ENCODE results near the gene ARHGAP19.
A peak's percentile ranks its signal among the peaks of the same experiment; 100 is the strongest.

Gene ARHGAP19

DNA sequence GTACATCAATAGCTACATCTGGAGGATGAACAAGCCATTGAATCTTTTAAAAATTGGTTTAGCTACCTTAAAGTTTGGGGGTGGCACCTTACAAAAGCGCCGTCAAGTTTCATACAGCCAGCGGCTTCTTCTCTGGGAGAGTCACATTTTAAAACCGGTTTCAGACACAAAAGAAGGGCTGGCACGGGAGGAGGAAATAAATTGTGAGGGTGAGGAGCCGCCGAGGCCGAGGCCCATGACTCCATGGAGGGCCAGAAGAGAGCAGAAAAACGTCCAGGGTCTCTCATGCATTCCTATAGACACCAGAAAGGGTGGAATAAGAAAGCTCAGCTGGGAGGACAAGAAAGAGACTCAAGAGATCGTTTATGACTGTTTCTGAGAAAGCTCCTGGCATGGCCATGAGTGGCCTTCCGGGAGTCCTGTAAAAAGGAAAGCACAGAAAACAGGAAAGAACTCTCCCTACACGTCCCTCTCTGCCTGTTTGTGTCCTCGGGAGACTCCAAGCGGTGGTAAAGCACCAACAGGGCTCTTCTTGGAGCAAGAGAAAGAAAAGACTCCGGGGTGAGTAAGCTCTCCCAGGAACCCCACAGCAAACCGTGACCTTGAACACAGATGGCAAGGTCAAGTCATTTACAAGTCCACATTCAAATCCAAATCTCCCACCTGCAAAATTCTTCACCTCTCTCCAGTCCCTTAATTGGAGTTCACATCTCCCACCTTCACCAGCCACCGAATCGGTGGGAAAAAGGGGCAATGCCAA lies 40.3 kb upstream of the ARHGAP19 start:
- H3K9ac ChIP-seq (ENCODE audit: low read length) = peak overlapping the region; percentile 77
- peak overlapping the region; percentile 78 to 79 for H3K4me3 ChIP-seq (ENCODE audit: low read depth in 1 of 2, low read length in 2 of 2)
- peak overlapping the region; percentile 94 for H3K27ac ChIP-seq (ENCODE audit: low read depth, low read length)
- H3K36me3 ChIP-seq (ENCODE audit: insufficient read depth, low read length) = peaks cover 11% of the 10 kb centered on the region
- no peaks in the 10 kb centered on the region for H3K27me3 ChIP-seq (ENCODE audit: control insufficient read depth in 1 of 2, insufficient read depth in 2 of 2, low read length in 2 of 2)
- peaks cover 20% of the 10 kb centered on the region for H3K4me1 ChIP-seq (ENCODE audit: insufficient read depth, low read length)
- H3K9me3 ChIP-seq (ENCODE audit: low read length) = no peaks in the 10 kb centered on the region

- no peak overlapping the region for H3K9ac ChIP-seq (ENCODE audit: low read length)
- H3K36me3 ChIP-seq (ENCODE audit: insufficient read depth, low read length) = peaks cover 11% of the 10 kb centered on the region
- H3K4me1 ChIP-seq (ENCODE audit: insufficient read depth, low read length) = peaks cover 15% of the 10 kb centered on the region
- H3K9me3 ChIP-seq (ENCODE audit: low read length) = no peaks in the 10 kb centered on the region
- H3K27ac ChIP-seq (ENCODE audit: low read depth, low read length) = no peak overlapping the region
- H3K4me3 ChIP-seq (ENCODE audit: low read depth in 1 of 2, low read length in 2 of 2) = peak overlapping the region in 1 of 2 donors; percentile 6
- H3K27me3 ChIP-seq (ENCODE audit: control insufficient read depth in 1 of 2, insufficient read depth in 2 of 2, low read length in 2 of 2) = no peaks in the 10 kb centered on the region
Measured at GRCh38 chr10:97331153-97331703, 38.8 kb upstream of the ARHGAP19 start.

GRCh38 chr10:97329766-97330165 lies 37.3 kb upstream of the ARHGAP19 start:
- H3K4me3 ChIP-seq (ENCODE audit: low read depth in 1 of 2, low read length in 2 of 2) = no peak overlapping the region
- H3K27ac ChIP-seq (ENCODE audit: low read depth, low read length) = no peak overlapping the region
- no peak overlapping the region for H3K9ac ChIP-seq (ENCODE audit: low read length)
- H3K27me3 ChIP-seq (ENCODE audit: control insufficient read depth in 1 of 2, insufficient read depth in 2 of 2, low read length in 2 of 2) = no peaks in the 10 kb centered on the region
- peaks cover 15% of the 10 kb centered on the region for H3K4me1 ChIP-seq (ENCODE audit: insufficient read depth, low read length)
- no peaks in the 10 kb centered on the region for H3K9me3 ChIP-seq (ENCODE audit: low read length)
- peaks cover 11% of the 10 kb centered on the region for H3K36me3 ChIP-seq (ENCODE audit: insufficient read depth, low read length)

DNA sequence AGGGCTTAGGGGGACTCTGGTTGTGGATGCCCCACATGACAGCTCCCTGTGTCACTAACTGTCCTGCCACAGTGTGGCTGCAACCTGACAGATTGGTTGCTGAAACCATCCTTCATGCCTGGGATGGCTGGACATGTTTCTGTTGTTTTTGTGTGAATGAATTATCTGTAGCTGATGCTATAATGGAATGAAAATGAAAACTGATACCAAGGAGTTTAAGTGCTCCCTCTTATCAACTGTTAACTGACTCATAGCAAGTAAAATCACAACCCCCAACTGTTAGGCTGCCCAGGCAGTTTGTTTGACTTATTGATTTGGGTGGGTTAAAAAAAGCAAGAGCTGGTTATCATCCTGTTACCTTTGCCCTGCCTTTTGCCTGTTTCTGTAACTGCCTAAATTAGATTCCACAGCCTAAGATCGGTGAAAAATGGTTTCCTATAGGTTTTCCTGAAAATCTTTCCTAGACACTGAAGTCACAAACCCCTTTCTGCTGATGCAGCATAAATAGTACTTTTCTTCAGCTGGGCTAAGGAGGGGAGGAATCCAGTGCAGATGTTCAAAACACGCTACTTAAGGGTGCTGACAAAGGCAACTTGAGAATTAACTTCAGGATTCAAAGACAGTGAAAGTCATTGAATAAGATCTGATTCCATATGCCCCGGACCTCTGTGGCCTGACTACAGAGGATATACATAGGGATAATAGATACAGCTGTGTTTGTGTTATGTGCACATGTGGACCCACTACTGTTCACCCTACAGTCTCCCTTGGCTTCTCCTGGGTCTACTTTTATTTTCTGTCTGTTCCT lies 36.4 kb upstream of the ARHGAP19 start:
- Histone ChIP-seq H3K27me3 (ENCODE audit: control insufficient read depth in 1 of 2, insufficient read depth in 2 of 2, low read length in 2 of 2) (no peaks in the 10 kb centered on the region), H3K9ac (ENCODE audit: low read length) (no peak overlapping the region), H3K27ac (ENCODE audit: low read depth, low read length) (no peak overlapping the region), H3K4me1 (ENCODE audit: insufficient read depth, low read length) (peaks cover 15% of the 10 kb centered on the region), H3K9me3 (ENCODE audit: low read length) (no peaks in the 10 kb centered on the region), H3K4me3 (ENCODE audit: low read depth in 1 of 2, low read length in 2 of 2) (no peak overlapping the region), H3K36me3 (ENCODE audit: insufficient read depth, low read length) (peaks cover 11% of the 10 kb centered on the region)

- H3K4me3 ChIP-seq (ENCODE audit: low read depth in 1 of 2, low read length in 2 of 2) = no peak overlapping the region
- H3K36me3 ChIP-seq (ENCODE audit: insufficient read depth, low read length) = peaks cover 11% of the 10 kb centered on the region
- H3K9ac ChIP-seq (ENCODE audit: low read length) = no peak overlapping the region
- H3K9me3 ChIP-seq (ENCODE audit: low read length) = no peaks in the 10 kb centered on the region
- H3K27ac ChIP-seq (ENCODE audit: low read depth, low read length) = no peak overlapping the region
- peaks cover 15% of the 10 kb centered on the region for H3K4me1 ChIP-seq (ENCODE audit: insufficient read depth, low read length)
- H3K27me3 ChIP-seq (ENCODE audit: control insufficient read depth in 1 of 2, insufficient read depth in 2 of 2, low read length in 2 of 2) = no peaks in the 10 kb centered on the region
Measured at GRCh38 chr10:97327348-97328294, 35.2 kb upstream of the ARHGAP19 start.

GRCh38 chr10:97325754-97326153 lies 33.3 kb upstream of the ARHGAP19 start:
- peaks cover 17% of the 10 kb centered on the region for H3K4me1 ChIP-seq (ENCODE audit: insufficient read depth, low read length)
- H3K9ac ChIP-seq (ENCODE audit: low read length) = no peak overlapping the region
- no peak overlapping the region for H3K27ac ChIP-seq (ENCODE audit: low read depth, low read length)
- H3K27me3 ChIP-seq (ENCODE audit: control insufficient read depth in 1 of 2, insufficient read depth in 2 of 2, low read length in 2 of 2) = no peaks in the 10 kb centered on the region
- no peaks in the 10 kb centered on the region for H3K9me3 ChIP-seq (ENCODE audit: low read length)
- H3K4me3 ChIP-seq (ENCODE audit: low read depth in 1 of 2, low read length in 2 of 2) = no peak overlapping the region
- H3K36me3 ChIP-seq (ENCODE audit: insufficient read depth, low read length) = peaks cover 11% of the 10 kb centered on the region

- no peaks in the 10 kb centered on the region for H3K9me3 ChIP-seq (ENCODE audit: low read length)
- H3K4me1 ChIP-seq (ENCODE audit: insufficient read depth, low read length) = peaks cover 15% of the 10 kb centered on the region
Measured at GRCh38 chr10:97323501-97323900, 31.1 kb upstream of the ARHGAP19 start.

DNA sequence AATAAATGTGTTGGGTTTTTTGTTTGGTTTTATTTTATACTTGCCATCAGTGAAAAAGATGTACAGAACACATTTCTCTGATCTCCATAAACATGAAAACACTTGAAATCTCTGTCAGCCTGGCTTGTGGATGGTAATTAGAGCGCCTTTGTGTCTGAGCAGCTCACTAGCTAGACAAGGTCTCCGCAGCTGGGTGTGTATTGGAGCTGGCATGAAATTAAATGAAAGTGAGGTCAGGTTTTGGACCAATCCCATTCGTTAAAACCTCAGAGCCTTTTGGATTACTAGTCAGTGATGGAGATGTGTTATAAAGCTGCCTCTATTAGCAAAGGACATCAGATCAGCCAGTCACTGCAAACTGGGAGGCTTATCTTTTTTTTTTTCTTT lies 29.4 kb upstream of the ARHGAP19 start:
- Histone ChIP-seq H3K27me3 (ENCODE audit: control insufficient read depth in 1 of 2, insufficient read depth in 2 of 2, low read length in 2 of 2) (no peaks in the 10 kb centered on the region), H3K27ac (ENCODE audit: low read depth, low read length) (no peak overlapping the region), H3K9ac (ENCODE audit: low read length) (no peak overlapping the region), H3K36me3 (ENCODE audit: insufficient read depth, low read length) (no peaks in the 10 kb centered on the region), H3K4me3 (ENCODE audit: low read depth in 1 of 2, low read length in 2 of 2) (peak overlapping the region in 1 of 2 donors; percentile 12), H3K9me3 (ENCODE audit: low read length) (no peaks in the 10 kb centered on the region), H3K4me1 (ENCODE audit: insufficient read depth, low read length) (peaks cover 15% of the 10 kb centered on the region)

More at GRCh38 chr10:97323501-97323900, 31.1 kb upstream of the ARHGAP19 start:
- Histone ChIP-seq H3K4me3 (ENCODE audit: low read depth in 1 of 2, low read length in 2 of 2) (no peak overlapping the region), H3K27ac (ENCODE audit: low read depth, low read length) (no peak overlapping the region), H3K9ac (ENCODE audit: low read length) (no peak overlapping the region), H3K36me3 (ENCODE audit: insufficient read depth, low read length) (peaks cover 1% of the 10 kb centered on the region), H3K27me3 (ENCODE audit: control insufficient read depth in 1 of 2, insufficient read depth in 2 of 2, low read length in 2 of 2) (no peaks in the 10 kb centered on the region)

GRCh38 chr10:97321032-97321803 lies 28.8 kb upstream of the ARHGAP19 start:
- no peaks in the 10 kb centered on the region for H3K36me3 ChIP-seq (ENCODE audit: insufficient read depth, low read length)
- H3K9ac ChIP-seq (ENCODE audit: low read length) = no peak overlapping the region
- H3K27ac ChIP-seq (ENCODE audit: low read depth, low read length) = peak overlapping the region; percentile 56
- no peaks in the 10 kb centered on the region for H3K9me3 ChIP-seq (ENCODE audit: low read length)
- peak overlapping the region; percentile 79 to 99 for H3K4me3 ChIP-seq (ENCODE audit: low read depth in 1 of 2, low read length in 2 of 2)
- H3K4me1 ChIP-seq (ENCODE audit: insufficient read depth, low read length) = peaks cover 15% of the 10 kb centered on the region
- no peaks in the 10 kb centered on the region for H3K27me3 ChIP-seq (ENCODE audit: control insufficient read depth in 1 of 2, insufficient read depth in 2 of 2, low read length in 2 of 2)

DNA sequence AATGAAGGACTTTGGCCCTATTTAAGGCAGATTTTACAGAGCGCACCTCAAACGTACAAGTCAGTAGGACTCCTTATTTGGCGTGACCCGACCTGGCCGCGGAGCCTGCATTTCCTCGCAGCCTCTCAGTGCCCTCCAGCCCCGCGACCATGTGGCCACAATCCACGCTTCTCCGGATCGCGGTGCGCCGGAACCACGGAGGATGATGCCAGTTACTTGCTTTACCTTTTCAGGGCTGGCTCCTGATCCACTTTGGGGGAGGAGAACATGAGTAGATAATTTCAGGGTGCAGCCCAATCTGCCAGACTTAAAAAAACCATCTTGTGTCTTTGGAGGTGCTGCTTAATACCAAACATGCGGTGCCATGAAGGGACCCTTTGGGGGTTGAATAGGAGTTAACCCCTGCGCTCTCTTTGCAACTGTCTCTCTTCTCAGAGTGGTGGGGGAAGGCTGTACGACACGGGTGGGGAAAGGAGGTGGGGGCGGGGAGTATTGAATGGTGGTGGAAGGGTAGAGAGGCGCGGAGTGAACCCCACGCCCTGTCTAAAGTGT lies 28.1 kb upstream of the ARHGAP19 start:
- H3K9me3 ChIP-seq (ENCODE audit: low read length) = no peaks in the 10 kb centered on the region
- H3K9ac ChIP-seq (ENCODE audit: low read length) = no peak overlapping the region
- no peaks in the 10 kb centered on the region for H3K36me3 ChIP-seq (ENCODE audit: insufficient read depth, low read length)
- H3K27ac ChIP-seq (ENCODE audit: low read depth, low read length) = peak overlapping the region; percentile 56
- H3K4me3 ChIP-seq (ENCODE audit: low read depth in 1 of 2, low read length in 2 of 2) = peak overlapping the region; percentile 79 to 99
- H3K4me1 ChIP-seq (ENCODE audit: insufficient read depth, low read length) = peaks cover 15% of the 10 kb centered on the region
- no peaks in the 10 kb centered on the region for H3K27me3 ChIP-seq (ENCODE audit: control insufficient read depth in 1 of 2, insufficient read depth in 2 of 2, low read length in 2 of 2)

Measured in muscle layer of colon (tissue), 2 donors.